ENCODE results near the gene LRRC7. TPM values are rescaled to one million over a fixed set of nuclear protein-coding genes. Genes with fewer than 3 reads are reported as not detected.

Gene LRRC7
- total RNA-seq, 2 experiments from 2014 or later, result not detected

GRCh38 chr1:70142075-70142474 is 574.4 kb downstream of the LRRC7 start:
- DNase-seq, result no peak
- Mint-ChIP-seq H3K27me3 (no peaks in the 10 kb centered on the region), H3K4me1 (no peaks in the 10 kb centered on the region), H3K27ac (no peak overlapping the region), H3K9me3 (ENCODE audit: low read depth) (no peaks in the 10 kb centered on the region), H3K36me3 (ENCODE audit: low read depth) (peaks cover 2% of the 10 kb centered on the region), H3K4me3 (no peak overlapping the region)
- CTCF ChIA-PET, result interaction anchor here (1.5 to 1.7 kb wide), 2 partner anchors 9 to 12 kb away, joined by 4 to 7 read pairs; no protein-coding TSS in a partner anchor
- ATAC-seq, result no peak
- intact Hi-C loops (cut with DNase I, micrococcal nuclease), result no loop called here
- POLR2A ChIA-PET, result no interaction called here

- ATAC-seq (no peak), DNase-seq (no peak)
- H3K36me3 Mint-ChIP-seq (ENCODE audit: low read depth), result peaks cover 6% of the 10 kb centered on the region
- intact Hi-C loops (cut with DNase I, micrococcal nuclease), result no loop called here
- no peak overlapping the region for H3K27ac Mint-ChIP-seq
- H3K9me3 Mint-ChIP-seq (ENCODE audit: low read depth), result no peaks in the 10 kb centered on the region
- POLR2A ChIA-PET, result no interaction called here
- no peaks in the 10 kb centered on the region for H3K27me3 Mint-ChIP-seq
- CTCF ChIA-PET, result interaction anchor here (0.6 to 1.4 kb wide), 3 partner anchors 10 to 44 kb away, joined by 3 to 4 read pairs (median 4); no protein-coding TSS in a partner anchor
- H3K4me1 Mint-ChIP-seq, result no peaks in the 10 kb centered on the region
- H3K4me3 Mint-ChIP-seq, result no peak overlapping the region
Observed at GRCh38 chr1:70143048-70143659, 575.4 kb downstream of the LRRC7 start.

DNA sequence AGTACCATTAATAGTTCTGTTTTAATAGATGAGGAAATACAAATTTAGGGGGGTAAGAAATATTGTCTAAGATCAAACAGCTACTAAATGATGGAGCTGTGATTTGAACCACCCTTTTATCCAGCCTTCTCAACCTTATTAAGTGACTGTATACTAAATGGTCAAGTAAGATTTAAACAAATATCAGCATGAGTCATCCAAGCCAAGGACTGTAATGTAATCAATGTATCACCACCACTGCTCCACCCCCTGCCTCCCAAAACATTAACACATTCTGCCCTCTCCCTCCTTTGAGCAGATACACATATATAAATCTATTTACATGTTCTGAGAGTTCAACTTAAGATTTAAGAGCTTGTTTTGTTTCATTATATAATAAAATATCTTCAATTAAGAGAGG is 578.8 kb downstream of the LRRC7 start:
- Mint-ChIP-seq H3K36me3 (ENCODE audit: low read depth) (peaks cover 9% of the 10 kb centered on the region), H3K4me3 (no peak overlapping the region), H3K4me1 (no peaks in the 10 kb centered on the region), H3K27ac (no peak overlapping the region), H3K27me3 (no peaks in the 10 kb centered on the region), H3K9me3 (ENCODE audit: low read depth) (no peaks in the 10 kb centered on the region)
- ChIA-PET POLR2A (no interaction called here), CTCF (interaction anchor here (0.9 kb wide), 1 partner anchor 8 kb away, joined by 3 read pairs; no protein-coding TSS in a partner anchor)
- intact Hi-C loops (cut with DNase I, micrococcal nuclease), result no loop called here
- DNase-seq, result no peak
- no peak for ATAC-seq

DNA sequence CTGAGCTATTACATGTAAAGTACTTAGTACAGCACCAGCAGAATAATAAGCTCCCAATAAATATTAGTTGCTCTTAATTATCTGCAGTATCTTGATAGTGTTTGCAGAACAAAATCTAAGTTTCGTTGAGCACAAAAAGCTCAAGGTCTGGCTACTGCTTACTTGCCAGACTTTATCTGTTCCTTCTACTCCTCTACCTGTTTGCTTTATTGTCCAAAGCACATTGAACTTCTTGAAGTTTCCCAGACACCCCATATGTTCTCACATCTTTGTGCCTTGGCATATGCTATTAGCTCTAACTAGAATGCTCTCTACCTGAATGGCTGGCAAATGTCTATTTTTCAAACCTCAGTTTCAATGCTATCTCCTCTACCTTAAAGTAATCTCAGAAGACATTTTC is 582.7 kb downstream of the LRRC7 start:
- ChIA-PET POLR2A (no interaction called here), CTCF (interaction anchor here (0.8 to 1.7 kb wide), 3 partner anchors 11 to 18 kb away, joined by 3 to 4 read pairs (median 3); no protein-coding TSS in a partner anchor)
- no peak for DNase-seq
- Mint-ChIP-seq H3K4me3 (no peak overlapping the region), H3K4me1 (no peaks in the 10 kb centered on the region), H3K27me3 (no peaks in the 10 kb centered on the region), H3K36me3 (ENCODE audit: low read depth) (peaks cover 15% of the 10 kb centered on the region), H3K9me3 (ENCODE audit: low read depth) (no peaks in the 10 kb centered on the region), H3K27ac (no peak overlapping the region)
- no peak for ATAC-seq
- intact Hi-C loops (cut with DNase I, micrococcal nuclease), result no loop called here

DNA sequence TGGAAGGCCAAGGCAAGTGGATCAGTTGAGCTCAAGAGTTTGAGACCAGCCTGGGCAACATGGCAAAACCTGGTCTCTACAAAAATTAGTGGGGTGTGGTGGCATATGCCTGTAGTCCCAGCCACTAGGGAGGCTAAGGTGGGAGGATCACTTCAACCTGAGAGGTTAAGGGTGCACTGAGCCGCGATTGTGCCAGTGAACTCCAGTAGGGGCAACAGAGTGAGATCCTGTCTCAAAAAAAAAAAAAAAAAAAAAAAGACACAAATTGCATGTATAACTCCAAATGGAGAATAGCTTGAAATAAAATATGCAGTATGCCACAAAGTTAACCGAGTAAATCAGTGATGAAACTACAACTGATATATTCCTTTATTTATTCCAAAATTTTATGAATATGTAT is 586.0 kb downstream of the LRRC7 start:
- no peaks in the 10 kb centered on the region for H3K9me3 Mint-ChIP-seq (ENCODE audit: low read depth)
- H3K27me3 Mint-ChIP-seq, result no peaks in the 10 kb centered on the region
- intact Hi-C loops (cut with DNase I, micrococcal nuclease), result no loop called here
- ATAC-seq, result no peak
- H3K4me1 Mint-ChIP-seq, result no peaks in the 10 kb centered on the region
- peak; percentile 27 for DNase-seq
- H3K36me3 Mint-ChIP-seq (ENCODE audit: low read depth), result peaks cover 6% of the 10 kb centered on the region
- H3K4me3 Mint-ChIP-seq, result no peak overlapping the region
- ChIA-PET CTCF (interaction anchor here (0.8 kb wide), 1 partner anchor 20 kb away, joined by 3 read pairs; no protein-coding TSS in a partner anchor), POLR2A (no interaction called here)
- H3K27ac Mint-ChIP-seq, result no peak overlapping the region

GRCh38 chr1:70156529-70157120 is 588.9 kb downstream of the LRRC7 start:
- intact Hi-C loops (cut with DNase I, micrococcal nuclease), result no loop called here
- H3K4me3 Mint-ChIP-seq, result no peak overlapping the region
- H3K9me3 Mint-ChIP-seq (ENCODE audit: low read depth), result no peaks in the 10 kb centered on the region
- ChIA-PET CTCF (interaction anchor here (0.7 to 1.0 kb wide), 2 partner anchors 12 to 25 kb away, joined by 3 read pairs; no protein-coding TSS in a partner anchor), POLR2A (no interaction called here)
- DNase-seq (peak; percentile 10), ATAC-seq (peak; percentile 92)
- H3K4me1 Mint-ChIP-seq, result no peaks in the 10 kb centered on the region
- no peaks in the 10 kb centered on the region for H3K27me3 Mint-ChIP-seq
- peaks cover 10% of the 10 kb centered on the region for H3K36me3 Mint-ChIP-seq (ENCODE audit: low read depth)
- H3K27ac Mint-ChIP-seq, result no peak overlapping the region

DNA sequence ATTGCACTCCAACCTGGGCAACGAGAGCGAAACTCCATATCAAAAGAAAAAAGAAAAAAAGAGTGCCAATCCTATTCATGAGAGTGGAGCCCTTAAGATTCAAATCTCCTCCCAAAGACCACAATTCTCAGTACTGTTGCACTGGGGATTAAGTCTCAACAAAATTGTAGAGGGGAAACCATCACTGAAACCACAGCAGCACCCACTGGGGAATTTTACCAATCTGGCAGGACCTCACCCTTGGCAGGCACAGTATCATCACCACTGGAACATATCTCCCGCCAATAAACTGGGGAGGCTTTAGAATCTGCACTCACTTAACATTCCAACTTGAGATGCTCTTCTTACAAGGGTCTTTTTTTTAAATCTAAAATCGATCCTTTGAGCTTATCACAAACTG is 596.6 kb downstream of the LRRC7 start:
- ChIA-PET CTCF (no interaction called here), POLR2A (no interaction called here)
- no peak for ATAC-seq
- no peak for DNase-seq
- Mint-ChIP-seq H3K27me3 (no peaks in the 10 kb centered on the region), H3K4me1 (peaks cover 3% of the 10 kb centered on the region), H3K9me3 (ENCODE audit: low read depth) (no peaks in the 10 kb centered on the region), H3K27ac (no peak overlapping the region), H3K36me3 (ENCODE audit: low read depth) (peaks cover 19% of the 10 kb centered on the region), H3K4me3 (no peak overlapping the region)
- intact Hi-C loops (cut with DNase I, micrococcal nuclease), result no loop called here

GRCh38 chr1:70168283-70168682 is 600.6 kb downstream of the LRRC7 start:
- Mint-ChIP-seq H3K27me3 (no peaks in the 10 kb centered on the region), H3K36me3 (ENCODE audit: low read depth) (peaks cover 17% of the 10 kb centered on the region), H3K4me3 (no peak overlapping the region), H3K27ac (no peak overlapping the region), H3K4me1 (peaks cover 11% of the 10 kb centered on the region), H3K9me3 (ENCODE audit: low read depth) (no peaks in the 10 kb centered on the region)
- ChIA-PET CTCF (interaction anchor here (0.6 to 1.3 kb wide), 2 partner anchors 12 to 18 kb away, joined by 3 read pairs; no protein-coding TSS in a partner anchor), POLR2A (no interaction called here)
- intact Hi-C loops (cut with DNase I, micrococcal nuclease), result no loop called here
- DNase-seq (no peak), ATAC-seq (no peak)

DNA sequence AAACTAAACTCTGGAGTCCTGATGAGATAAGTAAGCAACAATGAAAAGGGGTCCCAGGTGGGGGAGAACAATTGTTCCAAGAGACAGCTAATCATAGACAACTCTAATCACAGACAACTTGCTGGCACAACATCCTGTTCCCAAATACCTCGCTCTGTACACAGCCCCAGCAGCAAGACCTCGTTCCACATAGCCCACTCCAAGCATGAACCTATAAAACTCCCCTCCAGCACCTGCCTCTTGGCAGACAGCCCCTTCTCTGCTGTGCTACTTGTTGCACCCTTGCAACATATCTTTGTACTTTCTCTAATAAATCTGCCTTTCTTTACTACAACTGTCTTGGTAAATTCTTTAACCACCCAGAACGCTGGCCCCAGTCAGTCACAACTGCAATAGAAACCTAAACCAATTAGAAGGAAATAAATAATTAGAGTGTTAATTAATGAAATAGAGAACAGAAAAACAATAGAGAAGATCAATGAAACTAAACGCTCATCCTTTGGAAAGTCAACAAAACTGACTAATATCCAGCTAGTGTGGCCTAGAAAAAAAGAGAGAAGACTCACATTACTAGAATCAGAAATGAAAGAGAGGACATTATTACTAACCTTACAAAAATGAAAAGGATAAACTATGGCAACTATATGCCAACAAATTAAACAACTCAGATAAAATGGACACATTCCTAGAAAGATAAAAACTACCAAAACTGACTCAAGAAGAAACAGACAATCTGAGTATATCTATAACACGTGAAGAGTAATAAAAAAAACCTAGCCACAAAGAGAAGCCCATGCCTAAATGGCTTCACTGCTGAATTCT is 601.5 kb downstream of the LRRC7 start:
- CTCF ChIA-PET, result interaction anchor here (0.6 to 1.3 kb wide), 2 partner anchors 13 to 19 kb away, joined by 3 read pairs; no protein-coding TSS in a partner anchor
- POLR2A ChIA-PET, result no interaction called here
- peaks cover 11% of the 10 kb centered on the region for H3K4me1 Mint-ChIP-seq
- no peak overlapping the region for H3K27ac Mint-ChIP-seq
- ATAC-seq, result peak; percentile 65
- DNase-seq, result no peak
- no peaks in the 10 kb centered on the region for H3K27me3 Mint-ChIP-seq
- H3K36me3 Mint-ChIP-seq (ENCODE audit: low read depth), result peaks cover 20% of the 10 kb centered on the region
- intact Hi-C loops (cut with DNase I, micrococcal nuclease), result no loop called here
- no peaks in the 10 kb centered on the region for H3K9me3 Mint-ChIP-seq (ENCODE audit: low read depth)
- H3K4me3 Mint-ChIP-seq, result no peak overlapping the region

DNA sequence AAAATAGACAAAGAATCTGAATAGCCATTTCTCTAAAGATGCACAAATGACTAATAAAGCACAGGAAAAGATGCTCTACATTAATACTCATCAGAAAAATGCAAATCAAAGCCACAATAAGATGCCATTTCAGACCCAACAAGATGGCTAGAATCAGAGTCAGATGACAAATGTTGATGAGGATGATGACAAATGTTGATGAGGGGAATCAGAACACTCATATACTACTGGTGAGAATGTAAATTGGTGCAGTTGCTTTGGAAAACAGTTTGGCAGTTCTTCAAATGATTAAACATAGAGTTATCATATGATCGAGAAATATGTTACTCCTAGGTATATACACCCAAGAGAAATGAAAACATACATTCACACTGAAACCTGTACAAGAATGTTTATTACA is 603.8 kb downstream of the LRRC7 start:
- Mint-ChIP-seq H3K27me3 (no peaks in the 10 kb centered on the region), H3K9me3 (ENCODE audit: low read depth) (no peaks in the 10 kb centered on the region), H3K4me1 (peaks cover 11% of the 10 kb centered on the region), H3K27ac (no peak overlapping the region), H3K4me3 (no peak overlapping the region), H3K36me3 (ENCODE audit: low read depth) (peaks cover 18% of the 10 kb centered on the region)
- intact Hi-C loops (cut with DNase I, micrococcal nuclease), result no loop called here
- POLR2A ChIA-PET, result no interaction called here
- CTCF ChIA-PET, result no interaction called here
- no peak for DNase-seq
- peak; percentile 49 for ATAC-seq

All from activated CD4-positive, alpha-beta T cell treated with anti-CD3 and anti-CD28 coated beads for 36 hours (primary cell).